ENCODE data around the gene TMTC3. TPM values are rescaled to one million over a fixed set of nuclear protein-coding genes. Genes with fewer than 3 reads are reported as not detected.

TMTC3 gene
- 23.5 TPM for total RNA-seq
- long read RNA-seq, full-length matches to known transcripts = 2 of 9 reads
- long read RNA-seq, partial matches to known transcripts = 2 of 9 reads
- long read RNA-seq, other reads (novel, unspliced or antisense) = 5 of 9 reads

- ATAC-seq = peak; percentile 99
- Histone ChIP-seq H3K9me3 (no peaks in the 10 kb centered on the region), H3K27ac (peak within 1 kb of the TSS; percentile 69), H3K4me3 (peak within 1 kb of the TSS; percentile 81), H3K4me1 (no peaks in the 10 kb centered on the region), H3K27me3 (no peaks in the 10 kb centered on the region), H3K36me3 (no peaks in the 10 kb centered on the region)
- intact Hi-C loops (cut with DNase I) = no loop called here
- DNase-seq = peak; percentile 96
- TF ChIP-seq, protein P1, sequence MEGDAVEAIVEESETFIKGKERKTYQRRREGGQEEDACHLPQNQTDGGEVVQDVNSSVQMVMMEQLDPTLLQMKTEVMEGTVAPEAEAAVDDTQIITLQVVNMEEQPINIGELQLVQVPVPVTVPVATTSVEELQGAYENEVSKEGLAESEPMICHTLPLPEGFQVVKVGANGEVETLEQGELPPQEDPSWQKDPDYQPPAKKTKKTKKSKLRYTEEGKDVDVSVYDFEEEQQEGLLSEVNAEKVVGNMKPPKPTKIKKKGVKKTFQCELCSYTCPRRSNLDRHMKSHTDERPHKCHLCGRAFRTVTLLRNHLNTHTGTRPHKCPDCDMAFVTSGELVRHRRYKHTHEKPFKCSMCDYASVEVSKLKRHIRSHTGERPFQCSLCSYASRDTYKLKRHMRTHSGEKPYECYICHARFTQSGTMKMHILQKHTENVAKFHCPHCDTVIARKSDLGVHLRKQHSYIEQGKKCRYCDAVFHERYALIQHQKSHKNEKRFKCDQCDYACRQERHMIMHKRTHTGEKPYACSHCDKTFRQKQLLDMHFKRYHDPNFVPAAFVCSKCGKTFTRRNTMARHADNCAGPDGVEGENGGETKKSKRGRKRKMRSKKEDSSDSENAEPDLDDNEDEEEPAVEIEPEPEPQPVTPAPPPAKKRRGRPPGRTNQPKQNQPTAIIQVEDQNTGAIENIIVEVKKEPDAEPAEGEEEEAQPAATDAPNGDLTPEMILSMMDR (IDR thresholded peaks at IDR 0.05) = no peak
Observed at GRCh38 chr12:88141774-88142609, at the start of gene TMTC3, which contains the start of gene CEP290. Gene TMTC3 (plus strand): TSS chr12:88142307. CDS start chr12:88148316, 6,009 bp downstream. Gene CEP290 (minus strand): TSS chr12:88142088. CDS start chr12:88141307, 781 bp downstream.

GRCh38 chr12:88092771-88093170 is 49.3 kb upstream of the TMTC3 start:
- no peak for DNase-seq
- peaks cover 32% of the 10 kb centered on the region for H3K36me3 ChIP-seq
- H3K27me3 ChIP-seq = no peaks in the 10 kb centered on the region
- no peaks in the 10 kb centered on the region for H3K4me1 ChIP-seq
- no peak overlapping the region for H3K27ac ChIP-seq
- TF ChIP-seq, protein P1 (IDR thresholded peaks at IDR 0.05) = no peak
- ATAC-seq = no peak
- H3K4me3 ChIP-seq = no peak overlapping the region
- intact Hi-C loops (cut with DNase I) = no loop called here
- H3K9me3 ChIP-seq = no peaks in the 10 kb centered on the region

- Histone ChIP-seq H3K27me3 (no peaks in the 10 kb centered on the region), H3K36me3 (peaks cover 25% of the 10 kb centered on the region), H3K27ac (no peak overlapping the region), H3K4me1 (no peaks in the 10 kb centered on the region), H3K9me3 (no peaks in the 10 kb centered on the region), H3K4me3 (no peak overlapping the region)
- no peak for ATAC-seq
- DNase-seq = no peak
- TF ChIP-seq, protein P1 (IDR thresholded peaks at IDR 0.05) = no peak
- intact Hi-C loops (cut with DNase I) = no loop called here
Observed at GRCh38 chr12:88093573-88093972, 48.5 kb upstream of the TMTC3 start.

DNA sequence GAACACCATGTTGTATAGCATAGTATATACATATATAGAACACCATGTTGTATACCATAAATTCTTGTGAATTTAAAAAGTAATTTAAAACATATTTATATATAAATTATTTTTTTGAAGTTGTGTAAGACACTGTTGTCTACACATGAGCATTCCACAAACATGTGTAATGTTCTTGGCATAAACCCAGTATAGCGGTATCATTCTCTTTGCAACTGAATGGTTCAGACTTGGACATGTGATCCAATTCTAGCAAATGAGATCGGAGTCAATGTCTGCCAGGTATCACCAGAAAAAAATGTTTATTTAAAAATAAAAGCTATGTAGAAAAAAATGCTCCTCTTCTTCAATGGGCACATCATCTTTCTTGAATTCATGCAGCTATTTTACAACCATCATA is 34.1 kb upstream of the TMTC3 start:
- Histone ChIP-seq H3K27ac (no peak overlapping the region), H3K36me3 (peaks cover 37% of the 10 kb centered on the region), H3K27me3 (no peaks in the 10 kb centered on the region), H3K4me3 (no peak overlapping the region), H3K4me1 (no peaks in the 10 kb centered on the region), H3K9me3 (no peaks in the 10 kb centered on the region)
- DNase-seq = no peak
- ATAC-seq = no peak
- TF ChIP-seq, protein P1 (IDR thresholded peaks at IDR 0.05) = no peak
- intact Hi-C loops (cut with DNase I) = no loop called here

GRCh38 chr12:88111074-88111652 is 30.9 kb upstream of the TMTC3 start:
- TF ChIP-seq, protein P1 (IDR thresholded peaks at IDR 0.05) = peak; percentile 47
- H3K4me3 ChIP-seq = no peak overlapping the region
- ATAC-seq (peak; percentile 59), DNase-seq (no peak)
- H3K9me3 ChIP-seq = no peaks in the 10 kb centered on the region
- H3K4me1 ChIP-seq = no peaks in the 10 kb centered on the region
- H3K27me3 ChIP-seq = no peaks in the 10 kb centered on the region
- no peak overlapping the region for H3K27ac ChIP-seq
- intact Hi-C loops (cut with DNase I) = no loop called here
- peaks cover 32% of the 10 kb centered on the region for H3K36me3 ChIP-seq
